RWPE1 (cell line): ENCODE results near the gene ADCY2.
"Not testable (repeated sequence)": the region's sequence is repeated elsewhere in the genome, so short reads cannot be mapped to it uniquely, and the experiment has no call there.

ENCODE experiments used
- CTCF ChIA-PET: fragments of 350-600 bp; sonication (Branson Sonifier 250); formaldehyde crosslinking; extraction: SDS; loops from one replicate; lab custom pipeline; 2021; lab: Yijun Ruan, JAX
- POLR2A ChIA-PET: fragments of 400-600 bp; formaldehyde crosslinking; extraction: SDS; loops from one replicate; lab custom pipeline; 2020; ENCODE audit warnings: antibody characterized with exemption; ENCODE audit not compliant: low non-redundant PET; lab: Yijun Ruan, JAX
- DNase-seq: peaks from one replicate; pipeline ENCODE4 v3.0.0; 2012; ENCODE audit warnings: low spot score
- H3K27ac ChIP-seq: fragments of 450-650 bp; 2 replicates; pipeline ENCODE4 v1.5.1; 2017
- CTCF ChIP-seq: fragments of 450-650 bp; conservative IDR thresholded peaks from 2 replicates; pipeline ENCODE4 v1.5.1; 2017; ENCODE audit warnings: low read depth, mild to moderate bottlenecking

The ADCY2 gene

GRCh38 chr5:7419846-7420245 is 23.9 kb downstream of the ADCY2 start:
- TF ChIP-seq CTCF: no peak
- POLR2A ChIA-PET: no interaction called here
- CTCF ChIA-PET: no interaction called here
- H3K27ac ChIP-seq: no peak overlapping the region
- DNase-seq: no peak

- ChIA-PET POLR2A (no interaction called here), CTCF (no interaction called here)
- H3K27ac ChIP-seq: no peak overlapping the region
- TF ChIP-seq CTCF: no peak
- no peak for DNase-seq
These were observed 24.8 kb downstream of the ADCY2 start for GRCh38 chr5:7420510-7421280.

GRCh38 chr5:7422316-7423106 is 26.6 kb downstream of the ADCY2 start:
- CTCF ChIA-PET: no interaction called here
- no peak overlapping the region for H3K27ac ChIP-seq
- POLR2A ChIA-PET: no interaction called here
- DNase-seq: no peak
- TF ChIP-seq CTCF: no peak

GRCh38 chr5:7423231-7423630 is 27.3 kb downstream of the ADCY2 start:
- H3K27ac ChIP-seq, DNase-seq, POLR2A ChIA-PET, CTCF ChIA-PET: not testable (repeated sequence)

- no peak for DNase-seq
- ChIA-PET POLR2A (no interaction called here), CTCF (no interaction called here)
- H3K27ac ChIP-seq: no peak overlapping the region
- TF ChIP-seq CTCF: no peak
These were observed 29.9 kb downstream of the ADCY2 start for GRCh38 chr5:7425830-7426229.

- H3K27ac ChIP-seq: no peak overlapping the region
- CTCF ChIA-PET: no interaction called here
- POLR2A ChIA-PET: no interaction called here
- DNase-seq: no peak
- no peak for TF ChIP-seq CTCF
These were observed 30.3 kb downstream of the ADCY2 start for GRCh38 chr5:7426284-7426683.

- POLR2A ChIA-PET: no interaction called here
These were observed 39.0 kb downstream of the ADCY2 start for GRCh38 chr5:7434914-7435313.

More at GRCh38 chr5:7434914-7435313, 39.0 kb downstream of the ADCY2 start:
- TF ChIP-seq CTCF: no peak
- CTCF ChIA-PET: no interaction called here
- H3K27ac ChIP-seq: no peak overlapping the region
- DNase-seq: no peak
